Ishikawa (cell line): Measurements from ENCODE around the gene PCDHGA1.

Source experiments
- CEBPB ChIP-seq: IDR thresholded peaks from 2 replicates; pipeline ENCODE4 v1.6.1; 2012
- CREB1 ChIP-seq: IDR thresholded peaks from 2 replicates; pipeline ENCODE4 v1.6.1; 2012; ENCODE audit warnings: low read depth
- EGR1 ChIP-seq: IDR thresholded peaks from 2 replicates; pipeline ENCODE4 v1.6.1; 2012
- EP300 ChIP-seq: IDR thresholded peaks from 2 replicates; pipeline ENCODE4 v1.6.1; 2012; ENCODE audit warnings: borderline replicate concordance
- FOXM1 ChIP-seq: IDR thresholded peaks from 2 replicates; pipeline ENCODE4 v1.6.1; 2012; ENCODE audit warnings: low read depth, borderline replicate concordance
- MAX ChIP-seq: IDR thresholded peaks from 2 replicates; pipeline ENCODE4 v1.6.1; 2012
- NFIC ChIP-seq: IDR thresholded peaks from 2 replicates; pipeline ENCODE4 v1.6.1; 2012
- RAD21 ChIP-seq: IDR thresholded peaks from 2 replicates; pipeline ENCODE4 v1.6.1; 2012; ENCODE audit warnings: low read depth
- REST ChIP-seq: IDR thresholded peaks from 2 replicates; pipeline ENCODE4 v1.6.1; 2012; ENCODE audit warnings: low read depth, mild to moderate bottlenecking
- TAF1 ChIP-seq: IDR thresholded peaks from 2 replicates; pipeline ENCODE4 v1.6.1; 2012; ENCODE audit warnings: low read depth, mild to moderate bottlenecking
- TCF12 ChIP-seq: IDR thresholded peaks from 2 replicates; pipeline ENCODE4 v1.6.1; 2012; ENCODE audit warnings: low read depth
- TEAD4 ChIP-seq: IDR thresholded peaks from 2 replicates; pipeline ENCODE4 v1.6.1; 2012
- USF1 ChIP-seq: IDR thresholded peaks from 2 replicates; pipeline ENCODE4 v1.6.1; 2012
- YY1 ChIP-seq: IDR thresholded peaks from 2 replicates; pipeline ENCODE4 v1.6.1; 2012; ENCODE audit warnings: low read depth
- ZBTB7A ChIP-seq: IDR thresholded peaks from 2 replicates; pipeline ENCODE4 v1.6.1; 2012; ENCODE audit warnings: low read depth

PCDHGA1 gene

GRCh38 chr5:141492168-141492885, 162.0 kb downstream of the PCDHGA1 start:
- TF ChIP-seq EGR1, result no peak
- no peak for TF ChIP-seq YY1

- TF ChIP-seq ZBTB7A (no peak), TEAD4 (no peak), CREB1 (no peak), NFIC (no peak)
Observed at GRCh38 chr5:141493500-141494422, 163.4 kb downstream of the PCDHGA1 start.

GRCh38 chr5:141494761-141495452, 164.6 kb downstream of the PCDHGA1 start:
- TF ChIP-seq YY1 (no peak), FOXM1 (no peak), TEAD4 (no peak), USF1 (no peak)

GRCh38 chr5:141495453-141495811, 165.1 kb downstream of the PCDHGA1 start:
- TF ChIP-seq TAF1, result no peak
- TF ChIP-seq REST, result no peak
- TF ChIP-seq EGR1, result no peak

- TF ChIP-seq CREB1 (no peak), MAX (no peak), NFIC (no peak), TEAD4 (no peak), TAF1 (no peak), EGR1 (no peak), CEBPB (no peak), ZBTB7A (no peak), RAD21 (no peak)
Observed at GRCh38 chr5:141496038-141496437, 165.7 kb downstream of the PCDHGA1 start.

GRCh38 chr5:141501761-141502160, 171.4 kb downstream of the PCDHGA1 start:
- TF ChIP-seq CREB1 (no peak), USF1 (no peak), NFIC (no peak), EGR1 (no peak), TCF12 (no peak), EP300 (no peak), RAD21 (no peak), TAF1 (no peak), ZBTB7A (no peak), FOXM1 (no peak), YY1 (no peak), TEAD4 (no peak), REST (no peak), CEBPB (no peak), MAX (no peak)
